Hippocampal formation (tissue), 2 donors: ENCODE results near the gene LCORL.
"Not testable (repeated sequence)": the region's sequence is repeated elsewhere in the genome, so short reads cannot be mapped to it uniquely, and the experiment has no call there.

Source experiments
- DNase-seq, 2 donors: peaks; one replicate each; lab custom pipeline; 2025; lab: John Stamatoyannopoulos, UW

Gene LCORL

GRCh38 chr4:17932041-17932440 is 89.5 kb downstream of the LCORL start:
- DNase-seq = no peak

GRCh38 chr4:17930256-17930655 is 91.3 kb downstream of the LCORL start:
- no peak for DNase-seq

GRCh38 chr4:17924189-17924588 is 97.4 kb downstream of the LCORL start:
- DNase-seq = no peak

GRCh38 chr4:17921451-17921850 is 100.1 kb downstream of the LCORL start:
- DNase-seq = no peak

GRCh38 chr4:17920681-17921080 is 100.9 kb downstream of the LCORL start:
- no peak for DNase-seq

- no peak for DNase-seq
Measured at GRCh38 chr4:17915439-17915838, 106.1 kb downstream of the LCORL start.

- peak in 1 of 2 donors; percentile 3 for DNase-seq
Measured at GRCh38 chr4:17912011-17912410, 109.5 kb downstream of the LCORL start.

- no peak for DNase-seq
Measured at GRCh38 chr4:17911608-17912007, 109.9 kb downstream of the LCORL start.

- no peak for DNase-seq
Measured at GRCh38 chr4:17898553-17899055, 123.0 kb downstream of the LCORL start.

- DNase-seq = no peak
Measured at GRCh38 chr4:17895481-17895880, 126.1 kb downstream of the LCORL start.

- no peak for DNase-seq
Measured at GRCh38 chr4:17894421-17894820, 127.1 kb downstream of the LCORL start.

- DNase-seq = no peak
Measured at GRCh38 chr4:17889692-17890091, 131.9 kb downstream of the LCORL start.

- no peak for DNase-seq
Measured at GRCh38 chr4:17884511-17884910, 137.0 kb downstream of the LCORL start.

GRCh38 chr4:17884063-17884462 is 137.5 kb downstream of the LCORL start:
- no peak for DNase-seq

GRCh38 chr4:17877661-17878060 is 143.9 kb downstream of the LCORL start:
- DNase-seq = no peak

- no peak for DNase-seq
Measured at GRCh38 chr4:17876943-17877342, 144.6 kb downstream of the LCORL start.

GRCh38 chr4:17875402-17876070 is 146.0 kb downstream of the LCORL start:
- no peak for DNase-seq

- no peak for DNase-seq
Measured at GRCh38 chr4:17869327-17869726, 152.2 kb downstream of the LCORL start.

- no peak for DNase-seq
Measured at GRCh38 chr4:17867276-17867675, 154.3 kb downstream of the LCORL start.

GRCh38 chr4:17866810-17867209 is 154.7 kb downstream of the LCORL start:
- no peak for DNase-seq

GRCh38 chr4:17865866-17866363 is 155.6 kb downstream of the LCORL start:
- no peak for DNase-seq

GRCh38 chr4:17861906-17862305 is 159.6 kb downstream of the LCORL start:
- not testable (repeated sequence) for DNase-seq

GRCh38 chr4:17859793-17860406 is 161.7 kb downstream of the LCORL start:
- no peak for DNase-seq
